BJ (cell line): ENCODE measurements around the gene ENSA. TPM values are rescaled to one million over a fixed set of nuclear protein-coding genes. Genes with fewer than 3 reads are reported as not detected.

Source experiments
- CTCF ChIA-PET: fragments of 350-600 bp; formaldehyde crosslinking; extraction: SDS; loops from one replicate; lab custom pipeline; 2021; ENCODE audit warnings: antibody characterized with exemption, inconsistent platforms; lab: Yijun Ruan, JAX
- POLR2A ChIA-PET: fragments of 300-600 bp; sonication (Branson Sonifier 250); formaldehyde crosslinking; extraction: SDS; loops from one replicate; lab custom pipeline; 2021; ENCODE audit warnings: antibody characterized with exemption; lab: Charles Lee
- DNase-seq: peaks from one replicate; pipeline ENCODE4 v3.0.0-alpha.2; 2011; ENCODE audit warnings: low read depth
- H3K27me3 ChIP-seq: 2 replicates; pipeline ENCODE4 v1.6.0; 2011; ENCODE audit warnings: low read length; ENCODE audit not compliant: control insufficient read depth, insufficient read depth
- H3K36me3 ChIP-seq: 2 replicates; pipeline ENCODE4 v1.5.1; 2011; ENCODE audit warnings: low read length; ENCODE audit not compliant: control insufficient read depth, insufficient read depth
- H3K4me3 ChIP-seq: 2 replicates; pipeline ENCODE4 v1.5.1; 2011; ENCODE audit warnings: low read depth, mild to moderate bottlenecking, control low read depth, low read length
- polyA plus RNA-seq: library from polyadenylated mRNA; depleted of rRNA; stranded (reverse); fragments of >200 nt; gene quantifications from 2 replicates; pipeline ENCODE4 v1.2.3, GENCODE V29; 2011
- TF ChIP-seq, protein P1 (sequence below): IDR thresholded peaks from 2 replicates; pipeline ENCODE4 v1.5.1; 2011; ENCODE audit warnings: low read depth, mild to moderate bottlenecking, control low read depth, inconsistent platforms, low read length, moderate library complexity; ENCODE audit not compliant: insufficient read depth

Gene ENSA
- polyA plus RNA-seq, 1 experiment, result 47.2 TPM

DNA sequence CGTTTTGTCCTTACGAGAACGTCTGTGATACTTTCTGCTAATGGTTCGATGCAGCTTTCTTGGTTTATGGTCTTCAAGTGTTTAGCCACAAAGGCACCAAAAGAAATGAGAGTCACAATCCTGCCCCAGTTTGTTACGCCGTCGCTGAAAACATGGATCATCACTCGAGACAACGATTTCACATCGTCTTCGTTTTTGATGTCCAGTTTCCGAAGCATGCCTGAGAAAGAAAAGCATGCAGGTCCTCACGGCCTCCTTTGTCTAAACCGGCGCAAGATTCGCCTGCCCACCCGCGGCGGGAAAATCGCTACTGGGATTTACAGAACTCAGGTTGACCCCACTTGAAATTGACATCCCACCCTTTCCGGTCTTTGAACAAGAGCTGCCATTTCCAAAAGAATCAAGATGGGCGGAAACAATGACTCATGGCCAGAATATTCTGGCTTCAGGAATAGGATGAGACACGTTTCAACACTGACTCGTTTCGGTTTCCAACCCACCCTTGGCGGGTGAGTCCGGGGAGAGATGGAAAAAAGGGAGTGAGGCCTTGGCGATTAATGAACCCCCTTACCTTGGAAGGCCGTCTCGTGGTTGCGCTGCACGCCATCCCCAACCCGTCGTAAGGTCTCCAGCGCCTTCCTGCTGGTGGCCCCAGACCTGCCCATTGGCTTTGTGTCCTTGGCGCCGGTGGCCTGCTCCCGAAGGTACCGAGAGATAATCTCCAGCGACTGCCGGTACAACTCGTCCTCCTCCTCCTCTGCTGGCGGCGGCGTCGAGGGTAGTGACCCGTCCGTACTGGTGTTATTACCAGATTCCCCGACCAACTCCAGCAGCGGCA, 50.9 kb downstream of the ENSA start:
- ChIA-PET CTCF (interaction anchor here (0.5 to 8.4 kb wide), 7 partner anchors 15 to 505 kb away, joined by 3 to 72 read pairs (median 3); no protein-coding TSS in a partner anchor), POLR2A (interaction anchor here (0.6 to 2.9 kb wide), 7 partner anchors 10 to 246 kb away, joined by 3 to 22 read pairs (median 5); partner anchors contain the start of gene ENSA)
- peaks cover 12% of the 10 kb centered on the region for H3K36me3 ChIP-seq
- TF ChIP-seq, protein P1, sequence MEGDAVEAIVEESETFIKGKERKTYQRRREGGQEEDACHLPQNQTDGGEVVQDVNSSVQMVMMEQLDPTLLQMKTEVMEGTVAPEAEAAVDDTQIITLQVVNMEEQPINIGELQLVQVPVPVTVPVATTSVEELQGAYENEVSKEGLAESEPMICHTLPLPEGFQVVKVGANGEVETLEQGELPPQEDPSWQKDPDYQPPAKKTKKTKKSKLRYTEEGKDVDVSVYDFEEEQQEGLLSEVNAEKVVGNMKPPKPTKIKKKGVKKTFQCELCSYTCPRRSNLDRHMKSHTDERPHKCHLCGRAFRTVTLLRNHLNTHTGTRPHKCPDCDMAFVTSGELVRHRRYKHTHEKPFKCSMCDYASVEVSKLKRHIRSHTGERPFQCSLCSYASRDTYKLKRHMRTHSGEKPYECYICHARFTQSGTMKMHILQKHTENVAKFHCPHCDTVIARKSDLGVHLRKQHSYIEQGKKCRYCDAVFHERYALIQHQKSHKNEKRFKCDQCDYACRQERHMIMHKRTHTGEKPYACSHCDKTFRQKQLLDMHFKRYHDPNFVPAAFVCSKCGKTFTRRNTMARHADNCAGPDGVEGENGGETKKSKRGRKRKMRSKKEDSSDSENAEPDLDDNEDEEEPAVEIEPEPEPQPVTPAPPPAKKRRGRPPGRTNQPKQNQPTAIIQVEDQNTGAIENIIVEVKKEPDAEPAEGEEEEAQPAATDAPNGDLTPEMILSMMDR, result no peak
- DNase-seq, result peak; percentile 57
- H3K4me3 ChIP-seq, result peak overlapping the region; percentile 74
- no peaks in the 10 kb centered on the region for H3K27me3 ChIP-seq

GRCh38 chr1:150577557-150578271, 51.7 kb downstream of the ENSA start:
- TF ChIP-seq, protein P1, result no peak
- POLR2A ChIA-PET, result interaction anchor here (0.6 to 2.9 kb wide), 4 partner anchors 10 to 246 kb away, joined by 3 to 22 read pairs (median 10); no protein-coding TSS in a partner anchor
- H3K4me3 ChIP-seq, result peak overlapping the region; percentile 74
- no peaks in the 10 kb centered on the region for H3K27me3 ChIP-seq
- CTCF ChIA-PET, result interaction anchor here (0.8 to 8.4 kb wide), 2 partner anchors 10 to 17 kb away, joined by 3 to 72 read pairs; no protein-coding TSS in a partner anchor
- DNase-seq, result no peak
- H3K36me3 ChIP-seq, result peaks cover 17% of the 10 kb centered on the region

GRCh38 chr1:150576794-150577556, 52.4 kb downstream of the ENSA start:
- no peak for DNase-seq
- TF ChIP-seq, protein P1, result no peak
- Histone ChIP-seq H3K27me3 (no peaks in the 10 kb centered on the region), H3K36me3 (peaks cover 17% of the 10 kb centered on the region), H3K4me3 (peak overlapping the region; percentile 74)
- ChIA-PET CTCF (interaction anchor here (0.6 to 8.4 kb wide), 5 partner anchors 9 to 83 kb away, joined by 3 to 72 read pairs (median 4); no protein-coding TSS in a partner anchor), POLR2A (interaction anchor here (2.9 kb wide), 1 partner anchor 9 kb away, joined by 18 read pairs; no protein-coding TSS in a partner anchor)

DNA sequence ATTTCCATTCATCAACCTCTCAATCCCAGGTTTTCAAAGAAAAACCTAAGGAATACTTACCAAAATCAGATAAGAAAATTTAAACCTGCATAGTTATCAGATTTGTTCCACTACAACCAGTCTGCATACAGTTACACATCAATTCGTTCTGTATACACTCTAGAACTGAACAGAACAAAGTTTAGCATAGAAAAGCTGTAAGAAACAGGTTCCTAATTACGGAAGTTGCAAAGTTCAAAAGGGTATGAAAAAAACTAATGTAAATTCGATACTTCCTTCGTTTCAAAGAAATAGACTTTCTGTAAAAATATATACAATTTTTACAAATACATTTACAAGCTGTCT, 53.1 kb downstream of the ENSA start:
- no peak for DNase-seq
- H3K4me3 ChIP-seq, result peak overlapping the region; percentile 74
- TF ChIP-seq, protein P1, result no peak
- POLR2A ChIA-PET, result interaction anchor here (0.6 to 2.9 kb wide), 2 partner anchors 8 to 468 kb away, joined by 3 to 18 read pairs; no protein-coding TSS in a partner anchor
- CTCF ChIA-PET, result interaction anchor here (0.6 to 8.4 kb wide), 4 partner anchors 8 to 82 kb away, joined by 3 to 72 read pairs (median 4); no protein-coding TSS in a partner anchor
- peaks cover 18% of the 10 kb centered on the region for H3K36me3 ChIP-seq
- no peaks in the 10 kb centered on the region for H3K27me3 ChIP-seq
